Lung microvascular endothelial cell (primary cell): ENCODE results near the gene SLC31A2. TPM values are rescaled to one million over a fixed set of nuclear protein-coding genes. Genes with fewer than 3 reads are reported as not detected.
A peak's percentile ranks its signal among the peaks of the same experiment; 100 is the strongest.
"Not testable (repeated sequence)": the region's sequence is repeated elsewhere in the genome, so short reads cannot be mapped to it uniquely, and the experiment has no call there.

Experiments used
- DNase-seq, 2 donors: peaks; one replicate each; pipeline versions ENCODE4 v3.0.0 to v3.0.0-alpha.2; 2010; ENCODE audit warnings: low read depth in 2 of 2
- total RNA-seq: library from RNA; depleted of rRNA; stranded (reverse); fragments of >200 nt; gene quantifications from 2 replicates; pipeline ENCODE4 v1.2.1, GENCODE V29; 2014

SLC31A2 gene
- total RNA-seq, 1 donor from 2014 or later = 6.5 TPM

DNA sequence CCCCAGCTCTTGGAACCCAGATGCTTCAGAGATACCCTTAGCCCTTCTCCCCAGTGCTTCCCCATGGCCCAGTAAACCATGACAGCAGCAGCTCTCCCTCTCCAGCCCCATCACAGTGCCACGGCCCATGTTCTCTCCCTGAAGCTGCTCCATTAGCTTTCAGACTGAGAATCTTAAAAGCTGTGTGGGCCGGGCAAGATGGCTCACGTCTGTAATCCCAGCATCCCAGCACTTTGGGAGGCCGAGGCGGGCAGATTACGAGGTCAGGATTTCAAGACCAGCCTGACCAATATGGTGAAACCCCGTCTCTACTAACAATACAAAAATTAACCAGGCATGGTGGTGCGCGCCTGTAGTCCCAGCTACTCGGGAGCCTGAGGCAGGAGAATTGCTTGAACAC is 1.2 kb upstream of the SLC31A2 start:
- not testable (repeated sequence) for DNase-seq

DNA sequence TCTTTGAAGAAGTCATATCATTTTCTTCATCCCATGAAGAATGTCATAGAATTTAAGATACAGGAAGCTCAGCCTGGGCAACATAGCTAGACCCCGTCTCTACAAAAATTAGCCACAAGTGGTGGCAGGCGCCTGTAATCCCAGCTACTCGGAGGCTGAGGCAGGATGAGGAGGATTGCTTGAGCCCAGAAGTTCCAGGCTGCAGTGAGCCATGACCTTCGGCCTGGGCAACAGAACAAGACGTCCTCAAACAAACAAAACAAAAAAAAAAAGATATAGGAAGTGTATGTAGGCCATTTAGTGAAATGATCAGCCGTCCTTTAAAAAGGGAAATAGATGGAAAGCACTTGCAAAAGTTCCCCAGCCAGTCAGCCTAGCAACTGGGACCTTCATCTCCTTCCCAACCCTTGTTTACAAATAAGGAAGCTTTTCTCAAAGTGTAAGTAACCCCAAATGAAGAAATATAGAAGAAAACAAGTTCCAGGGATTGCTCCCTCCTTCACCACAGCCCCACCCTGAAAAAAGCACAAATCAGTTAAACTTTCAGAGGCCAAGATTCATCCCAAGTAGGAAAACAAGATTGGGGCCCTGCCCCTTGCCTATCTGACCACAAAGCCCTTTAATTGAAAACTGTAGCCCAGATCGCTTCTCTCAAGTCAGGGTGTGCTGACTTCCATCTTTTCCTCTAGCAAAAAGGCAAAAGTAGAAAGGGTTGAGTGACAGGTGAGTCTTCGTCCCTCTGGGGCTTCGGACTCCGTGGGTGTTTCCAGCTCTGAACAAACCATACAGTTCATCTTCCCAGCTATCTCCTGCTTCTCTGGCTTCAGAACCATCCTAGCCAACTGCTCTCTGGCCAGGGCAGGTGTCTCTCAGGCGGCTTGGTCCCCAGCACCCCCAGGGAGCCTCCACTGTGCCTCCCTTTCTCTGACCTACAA is 1.2 kb downstream of the SLC31A2 start:
- no peak for DNase-seq

- peak in 1 of 2 donors; percentile 10 for DNase-seq
Measured at GRCh38 chr9:113152699-113153098, 1.9 kb downstream of the SLC31A2 start.

DNA sequence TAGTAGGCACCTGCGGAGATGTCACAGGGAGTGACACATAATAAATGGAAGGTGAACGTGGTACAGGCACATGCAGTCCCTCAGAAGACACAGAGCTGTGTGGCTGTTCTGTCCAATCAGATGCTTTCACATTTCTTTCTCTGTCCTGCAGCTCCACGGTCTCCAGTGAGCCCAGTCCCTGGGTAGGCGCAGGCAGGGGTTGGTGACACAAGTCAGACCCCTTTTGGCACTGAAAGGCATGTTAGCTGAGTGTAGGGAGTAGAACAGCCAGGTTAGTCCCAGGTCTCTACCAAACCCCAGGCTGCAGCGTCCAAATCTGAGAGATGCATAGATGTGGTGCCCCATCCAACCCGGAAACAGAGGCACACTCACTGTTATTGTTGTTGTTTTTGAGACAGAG is 2.8 kb downstream of the SLC31A2 start:
- no peak for DNase-seq

- peak in 1 of 2 donors; percentile 33 for DNase-seq
Measured at GRCh38 chr9:113154471-113154870, 3.7 kb downstream of the SLC31A2 start.

DNA sequence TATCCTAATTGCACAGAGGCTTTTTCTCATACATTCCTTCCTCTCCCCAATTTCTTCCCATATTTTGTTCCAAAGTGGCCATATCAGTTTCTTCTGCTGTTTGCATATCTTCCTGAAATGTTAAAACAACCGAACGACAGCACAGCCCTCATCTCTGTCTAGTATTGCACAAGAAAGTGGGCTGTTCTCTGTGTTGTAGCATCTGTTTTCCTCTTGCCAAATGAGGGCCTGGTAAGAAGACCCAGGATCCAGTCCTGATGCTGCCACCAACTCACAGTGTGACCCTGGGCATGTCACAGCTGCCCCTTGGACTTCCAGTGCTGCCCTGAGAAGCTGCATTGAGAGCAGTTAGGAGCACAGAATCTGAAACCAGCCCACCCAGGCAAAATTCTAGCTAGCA is 4.1 kb downstream of the SLC31A2 start:
- no peak for DNase-seq

DNA sequence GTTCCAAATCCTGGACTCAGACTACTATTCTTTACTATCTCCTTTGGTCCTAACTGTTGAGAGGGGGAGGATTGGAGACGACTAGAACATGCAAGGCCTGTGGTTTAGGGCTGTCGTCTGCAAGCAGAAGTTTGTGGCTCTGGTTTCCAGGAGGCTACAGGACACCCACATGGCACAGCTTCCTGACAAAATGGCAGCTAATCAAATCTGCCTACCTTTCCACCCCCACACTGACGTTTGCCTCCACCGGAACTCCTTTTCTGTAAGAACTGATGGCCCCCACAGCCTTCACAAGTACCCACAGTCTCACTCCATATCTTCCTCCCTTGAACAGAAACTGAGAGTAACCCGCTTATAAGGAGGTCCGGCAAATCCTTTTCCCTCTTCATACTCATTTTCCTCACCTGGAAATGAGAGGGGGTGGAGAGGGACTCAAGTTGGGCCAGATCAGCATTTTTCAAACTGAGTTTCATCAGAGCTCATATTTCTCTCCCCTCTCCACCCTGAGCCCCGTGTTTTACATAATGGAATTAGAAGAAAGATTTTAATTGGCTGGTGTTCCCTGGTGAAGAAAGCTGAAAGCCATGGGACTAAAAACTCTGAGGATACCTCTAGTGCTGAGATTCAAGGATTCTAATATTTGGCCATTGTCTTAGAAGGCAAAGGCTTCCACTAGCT is 5.2 kb downstream of the SLC31A2 start:
- DNase-seq = no peak

DNA sequence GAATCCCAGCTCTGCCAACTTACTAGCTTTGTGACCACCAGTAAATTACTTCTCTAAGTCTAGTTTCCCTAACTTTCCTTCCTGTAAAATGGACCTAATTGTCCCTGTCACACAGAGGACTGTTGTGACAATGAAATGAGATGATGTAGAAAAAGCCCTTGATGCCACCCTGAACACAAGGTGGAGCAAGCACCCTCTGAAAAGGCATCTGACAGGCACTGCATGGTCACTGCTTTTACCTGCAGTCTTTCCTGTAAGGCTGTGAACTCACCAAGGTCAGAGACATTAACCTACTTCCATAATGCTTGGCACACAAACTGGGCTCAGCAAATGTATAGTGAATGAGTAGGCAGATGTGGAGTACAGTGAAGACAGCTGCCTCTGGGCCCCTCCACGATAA is 6.1 kb downstream of the SLC31A2 start:
- DNase-seq = no peak

DNA sequence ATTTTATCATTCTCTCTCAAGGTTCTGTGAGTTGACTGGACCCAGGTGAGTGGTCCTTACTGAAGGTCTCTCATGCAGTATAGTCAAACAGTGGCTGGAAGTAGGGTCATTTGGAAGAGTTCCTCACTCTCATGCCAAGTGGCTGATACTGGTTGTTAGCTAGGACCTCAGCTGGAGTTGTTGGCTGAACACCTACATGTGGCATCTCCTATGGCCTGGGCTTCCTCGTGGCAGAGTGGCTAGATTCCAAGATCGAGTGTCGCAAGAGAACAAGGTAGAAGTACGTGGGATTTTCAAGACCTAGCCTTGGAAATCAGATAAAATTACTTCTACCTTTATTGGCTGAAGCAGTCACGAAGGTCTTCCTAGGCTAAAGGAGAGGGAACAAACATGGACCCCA is 7.6 kb downstream of the SLC31A2 start:
- DNase-seq = no peak

- no peak for DNase-seq
Measured at GRCh38 chr9:113160571-113160970, 9.8 kb downstream of the SLC31A2 start.

DNA sequence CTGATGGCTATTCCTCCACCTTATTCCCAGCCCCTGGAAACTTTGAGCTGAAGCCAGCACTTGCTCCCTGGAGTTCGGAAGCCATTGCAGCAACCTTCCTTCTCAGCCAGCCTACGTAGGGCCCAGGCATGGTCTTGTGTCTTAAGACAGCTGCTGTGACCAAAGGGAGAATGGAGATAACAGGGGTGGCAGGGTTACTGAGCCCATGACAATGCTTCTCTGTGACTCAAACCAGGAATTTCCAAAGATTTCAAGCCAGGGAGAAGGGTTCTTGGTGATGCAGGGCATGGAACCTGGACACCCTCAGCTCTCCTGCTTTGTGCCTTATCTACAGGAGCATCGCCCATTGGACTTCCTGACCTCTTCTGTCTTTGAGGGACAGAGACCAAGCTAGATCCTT is 12.2 kb downstream of the SLC31A2 start:
- no peak for DNase-seq

DNA sequence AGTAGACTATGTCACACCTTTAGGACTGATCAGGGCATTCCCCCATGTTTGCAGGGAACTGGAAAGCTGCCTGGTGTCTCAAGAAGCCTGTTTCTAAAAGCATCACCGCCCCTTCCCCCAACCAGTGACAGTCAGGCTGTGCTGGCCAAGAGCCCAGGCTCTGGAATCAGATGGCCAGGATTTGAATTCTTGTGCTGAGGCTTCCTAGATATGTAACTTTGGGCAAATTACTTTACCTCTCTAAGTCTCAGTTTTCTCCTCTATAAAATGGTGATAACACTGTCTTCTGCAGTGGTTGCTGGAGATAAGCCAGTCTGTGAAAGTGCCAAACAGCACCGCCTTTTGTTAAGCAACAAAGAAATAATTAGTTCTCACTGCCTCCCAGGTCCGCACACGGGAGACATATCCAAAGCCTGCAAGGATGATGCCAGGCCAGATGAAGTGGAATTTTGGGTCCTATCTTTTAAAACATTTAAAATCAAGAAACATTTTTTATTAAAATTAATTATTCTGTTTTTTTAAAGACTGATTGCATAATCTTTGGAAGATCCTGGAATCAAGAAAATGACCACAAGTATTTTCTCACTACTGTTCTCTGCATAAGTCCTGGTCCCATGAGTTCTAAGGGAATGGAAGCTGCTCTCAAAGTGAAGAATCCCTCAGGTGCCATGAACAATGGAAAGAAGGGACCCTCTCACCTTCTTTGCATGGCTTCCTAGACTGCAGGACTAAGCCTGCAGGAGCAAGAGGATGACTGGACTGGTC is 13.9 kb downstream of the SLC31A2 start:
- peak in 1 of 2 donors; percentile 11 for DNase-seq

- DNase-seq = no peak
Measured at GRCh38 chr9:113166039-113166438, 15.2 kb downstream of the SLC31A2 start.

- no peak for DNase-seq
Measured at GRCh38 chr9:113168809-113169208, 18.0 kb downstream of the SLC31A2 start.

DNA sequence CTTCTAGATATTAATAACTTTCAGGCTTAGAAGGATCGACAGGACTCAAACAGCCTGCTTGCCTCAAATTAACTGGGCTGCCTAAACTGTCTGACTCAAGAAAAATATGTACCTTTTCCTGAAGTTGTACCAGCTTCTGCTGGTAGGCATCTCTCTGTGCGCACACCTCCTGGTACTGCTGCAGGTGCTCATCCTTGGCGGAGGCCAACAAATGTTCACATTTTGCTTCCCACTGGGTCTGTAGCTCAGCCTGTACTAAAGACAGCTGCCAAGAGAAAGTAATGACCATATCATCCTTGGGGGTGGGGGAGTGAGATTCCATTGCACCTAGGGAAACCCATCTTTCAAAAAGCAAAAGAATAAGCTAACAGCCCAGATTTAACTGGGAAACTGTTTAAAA is 22.5 kb downstream of the SLC31A2 start:
- no peak for DNase-seq

GRCh38 chr9:113176803-113177202 is 26.0 kb downstream of the SLC31A2 start:
- no peak for DNase-seq

DNA sequence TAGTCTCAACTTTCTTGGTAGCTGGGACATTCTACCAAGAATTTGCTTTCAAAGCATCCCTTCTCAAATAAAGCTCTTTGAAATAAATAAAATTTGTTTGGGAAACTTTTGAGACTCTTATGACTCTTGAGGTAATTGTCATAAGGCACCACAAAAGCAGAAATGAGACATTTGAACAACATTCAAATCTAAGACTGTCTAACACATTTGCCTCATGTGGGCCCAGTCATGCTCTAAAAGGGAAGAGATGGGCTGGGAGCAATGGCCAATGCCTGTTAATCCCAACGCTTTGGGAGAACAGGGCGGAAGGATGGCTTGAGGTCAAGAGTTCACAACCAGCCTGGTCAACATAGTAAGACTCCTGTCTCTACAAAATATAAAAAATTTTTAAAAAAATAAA is 26.4 kb downstream of the SLC31A2 start:
- DNase-seq = no peak

DNA sequence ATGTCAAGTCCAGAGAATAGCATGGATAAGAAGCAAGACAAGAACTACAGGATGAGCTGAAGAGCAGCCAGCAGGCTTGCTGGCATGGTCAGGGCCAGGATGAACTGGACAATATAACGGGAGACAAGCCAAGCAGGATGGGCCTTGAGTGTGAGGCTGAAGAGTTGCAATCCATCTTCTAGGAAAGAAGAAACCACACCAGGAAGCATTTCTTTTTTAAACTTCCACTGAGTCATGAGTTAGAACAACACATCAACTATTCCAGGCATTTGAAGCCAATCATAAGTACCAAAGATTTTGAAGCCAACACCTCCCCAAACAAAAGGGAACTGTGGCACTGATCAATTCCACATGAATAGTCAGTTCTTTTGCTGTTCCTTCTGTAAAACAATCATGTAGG is 27.3 kb downstream of the SLC31A2 start:
- DNase-seq = peak in 1 of 2 donors; percentile 84

DNA sequence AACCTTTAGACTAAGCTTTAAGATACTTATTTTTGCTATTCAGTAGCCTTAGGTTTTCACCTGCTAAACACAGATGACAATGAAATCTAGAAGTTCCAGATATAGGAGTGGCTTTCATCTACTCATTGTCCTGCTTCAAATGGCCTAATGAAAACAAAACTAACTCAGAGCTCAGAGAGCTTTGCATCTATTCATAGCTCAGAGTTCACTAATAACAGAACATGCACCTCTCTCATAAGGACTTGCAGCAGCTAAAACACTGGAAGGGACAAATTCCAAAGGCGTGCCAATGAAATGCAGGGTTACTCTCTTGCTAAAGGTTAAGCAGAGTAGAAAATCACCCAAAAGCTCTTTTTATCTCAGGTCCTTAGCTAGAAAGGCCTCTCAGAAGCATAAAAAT is 29.0 kb downstream of the SLC31A2 start:
- DNase-seq = peak in 1 of 2 donors; percentile 21

DNA sequence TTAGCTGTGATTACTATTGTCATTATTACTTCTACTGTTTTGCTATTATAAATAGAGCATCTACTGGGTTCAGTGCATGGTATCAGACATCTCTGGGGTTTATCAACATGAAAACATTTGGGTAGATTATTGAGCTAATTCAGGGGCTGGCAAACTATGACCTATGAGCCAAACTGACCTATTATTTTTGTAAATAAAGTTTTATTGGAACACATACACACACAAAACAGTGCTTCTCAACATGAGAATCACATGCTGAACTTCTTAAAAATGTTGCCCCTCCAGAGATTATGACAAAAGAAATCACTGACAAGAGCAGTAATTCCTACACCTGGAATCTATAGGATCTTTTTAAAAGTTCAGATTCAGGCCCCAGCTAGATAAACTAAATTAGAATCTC is 30.4 kb downstream of the SLC31A2 start:
- DNase-seq = no peak

DNA sequence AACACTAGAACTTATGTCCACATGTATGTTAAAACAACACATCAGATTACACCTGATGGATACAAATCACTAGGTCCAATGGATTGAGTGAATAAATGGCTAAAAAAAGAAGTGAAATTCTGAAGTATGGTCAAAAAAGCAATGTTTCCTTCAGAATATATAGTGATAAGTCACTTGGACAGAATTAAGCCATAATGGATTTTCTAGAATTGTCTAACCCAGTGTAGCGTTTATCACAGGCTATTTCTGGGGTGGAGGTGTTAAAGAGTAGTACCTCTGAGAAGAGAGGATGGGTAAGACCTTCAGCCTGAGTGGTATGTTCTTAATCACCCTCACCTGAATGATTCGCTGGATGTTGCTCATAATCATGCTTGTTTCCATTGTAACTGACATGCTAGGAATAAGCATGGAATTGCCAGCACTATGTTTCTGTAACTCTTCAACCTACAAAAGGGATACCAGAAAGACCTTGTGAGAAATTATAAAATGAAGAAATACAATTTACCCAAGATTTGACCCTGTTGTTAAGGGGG is 33.2 kb downstream of the SLC31A2 start:
- no peak for DNase-seq

DNA sequence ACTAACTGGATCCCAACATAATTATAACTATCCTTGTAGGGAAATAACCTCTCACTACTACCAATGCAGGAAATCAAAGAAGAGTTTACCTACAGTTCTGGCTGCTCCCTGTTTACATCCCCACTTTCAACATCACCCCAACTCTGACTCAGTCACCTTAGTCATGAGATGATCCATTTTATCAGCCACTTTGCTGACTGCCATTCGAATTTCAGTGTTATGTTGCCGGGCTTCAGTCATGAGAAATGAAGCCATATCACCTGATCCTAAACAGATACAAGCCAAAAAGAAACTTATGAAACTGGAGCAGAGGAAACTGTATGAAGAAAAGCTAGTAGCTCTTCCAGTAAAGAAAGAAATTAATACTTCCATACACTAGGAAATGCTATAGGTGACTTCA is 33.7 kb downstream of the SLC31A2 start:
- DNase-seq = peak in 1 of 2 donors; percentile 18
